Upper lobe of right lung (tissue), 1 donor: ENCODE measurements around the gene NEK8. TPM values are rescaled to one million over a fixed set of nuclear protein-coding genes. Genes with fewer than 3 reads are reported as not detected.
"Not testable (repeated sequence)": the region's sequence is repeated elsewhere in the genome, so short reads cannot be mapped to it uniquely, and the experiment has no call there.

ENCODE experiments used
- ATAC-seq: fragments of 200-7000 bp; cut with Tn5 transposase; one replicate; pipeline ENCODE4 v1.9.1; 2020; ENCODE audit warnings: mild to moderate bottlenecking, moderate library complexity
- DNase-seq: peaks from one replicate; pipeline ENCODE4 v3.0.0-alpha.2; 2020
- H3K27ac ChIP-seq: fragments of 200-600 bp; one replicate; pipeline ENCODE4 v1.8.0; 2022
- H3K27me3 ChIP-seq: fragments of 200-600 bp; one replicate; pipeline ENCODE4 v1.8.0; 2022; ENCODE audit warnings: mild to moderate bottlenecking
- H3K36me3 ChIP-seq: fragments of 200-600 bp; one replicate; pipeline ENCODE4 v1.8.0; 2022
- H3K4me1 ChIP-seq: fragments of 200-600 bp; one replicate; pipeline ENCODE4 v1.8.0; 2022
- H3K4me3 ChIP-seq: fragments of 200-600 bp; one replicate; pipeline ENCODE4 v1.8.0; 2022; ENCODE audit warnings: mild to moderate bottlenecking
- H3K9me3 ChIP-seq: fragments of 200-600 bp; one replicate; pipeline ENCODE4 v1.8.0; 2022
- intact Hi-C: fragments of 100-400 bp; cut with DNase I; formaldehyde crosslinking; loops from one replicate; pipeline ENCODE4 v1.11.0; 2022
- total RNA-seq: library from RNA; stranded (reverse); fragmentation: NEBNext Ultra II Directional; extraction: Animal tissue kit (Norgen Biotek cat#: 25700); gene quantifications from one replicate; pipeline ENCODE4 v1.2.1, GENCODE V29; 2021
- TF ChIP-seq, protein P1 (sequence below): fragments of 200-600 bp; IDR thresholded peaks from one replicate; pipeline ENCODE4 v1.8.0; 2022; ENCODE audit warnings: antibody characterized with exemption
- donor health status: DM: no; HTN: yes; CAD: no; lungs with severe emphysema.

NEK8 gene
- total RNA-seq, 1 donor from 2014 or later: 8.4 TPM

DNA sequence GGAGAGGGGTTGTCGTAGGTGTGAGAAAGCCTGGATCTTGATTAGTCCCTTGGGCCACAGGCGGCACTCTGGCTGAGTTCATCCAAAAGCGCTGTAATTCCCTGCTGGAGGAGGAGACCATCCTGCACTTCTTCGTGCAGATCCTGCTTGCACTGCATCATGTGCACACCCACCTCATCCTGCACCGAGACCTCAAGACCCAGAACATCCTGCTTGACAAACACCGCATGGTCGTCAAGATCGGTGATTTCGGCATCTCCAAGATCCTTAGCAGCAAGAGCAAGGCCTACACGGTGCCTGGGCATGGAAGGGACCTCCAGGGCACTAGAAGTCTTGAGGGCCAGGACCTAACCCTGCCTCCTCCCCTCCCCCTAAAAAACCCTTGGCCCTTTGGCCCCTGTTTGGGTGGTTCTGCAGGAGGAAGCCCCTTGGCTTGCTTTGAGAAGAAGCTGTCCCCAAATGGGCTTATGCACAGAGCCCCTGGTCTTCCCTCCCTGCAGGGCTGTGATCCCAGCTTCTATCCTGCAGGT is 6.2 kb downstream of the NEK8 start:
- Histone ChIP-seq H3K27ac (no peak overlapping the region), H3K9me3 (no peaks in the 10 kb centered on the region), H3K4me1 (no peaks in the 10 kb centered on the region), H3K27me3 (no peaks in the 10 kb centered on the region), H3K36me3 (no peaks in the 10 kb centered on the region), H3K4me3 (no peak overlapping the region)
- TF ChIP-seq, protein P1, sequence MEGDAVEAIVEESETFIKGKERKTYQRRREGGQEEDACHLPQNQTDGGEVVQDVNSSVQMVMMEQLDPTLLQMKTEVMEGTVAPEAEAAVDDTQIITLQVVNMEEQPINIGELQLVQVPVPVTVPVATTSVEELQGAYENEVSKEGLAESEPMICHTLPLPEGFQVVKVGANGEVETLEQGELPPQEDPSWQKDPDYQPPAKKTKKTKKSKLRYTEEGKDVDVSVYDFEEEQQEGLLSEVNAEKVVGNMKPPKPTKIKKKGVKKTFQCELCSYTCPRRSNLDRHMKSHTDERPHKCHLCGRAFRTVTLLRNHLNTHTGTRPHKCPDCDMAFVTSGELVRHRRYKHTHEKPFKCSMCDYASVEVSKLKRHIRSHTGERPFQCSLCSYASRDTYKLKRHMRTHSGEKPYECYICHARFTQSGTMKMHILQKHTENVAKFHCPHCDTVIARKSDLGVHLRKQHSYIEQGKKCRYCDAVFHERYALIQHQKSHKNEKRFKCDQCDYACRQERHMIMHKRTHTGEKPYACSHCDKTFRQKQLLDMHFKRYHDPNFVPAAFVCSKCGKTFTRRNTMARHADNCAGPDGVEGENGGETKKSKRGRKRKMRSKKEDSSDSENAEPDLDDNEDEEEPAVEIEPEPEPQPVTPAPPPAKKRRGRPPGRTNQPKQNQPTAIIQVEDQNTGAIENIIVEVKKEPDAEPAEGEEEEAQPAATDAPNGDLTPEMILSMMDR: no peak
- intact Hi-C loops: no loop called here
- DNase-seq (no peak), ATAC-seq (no peak)

DNA sequence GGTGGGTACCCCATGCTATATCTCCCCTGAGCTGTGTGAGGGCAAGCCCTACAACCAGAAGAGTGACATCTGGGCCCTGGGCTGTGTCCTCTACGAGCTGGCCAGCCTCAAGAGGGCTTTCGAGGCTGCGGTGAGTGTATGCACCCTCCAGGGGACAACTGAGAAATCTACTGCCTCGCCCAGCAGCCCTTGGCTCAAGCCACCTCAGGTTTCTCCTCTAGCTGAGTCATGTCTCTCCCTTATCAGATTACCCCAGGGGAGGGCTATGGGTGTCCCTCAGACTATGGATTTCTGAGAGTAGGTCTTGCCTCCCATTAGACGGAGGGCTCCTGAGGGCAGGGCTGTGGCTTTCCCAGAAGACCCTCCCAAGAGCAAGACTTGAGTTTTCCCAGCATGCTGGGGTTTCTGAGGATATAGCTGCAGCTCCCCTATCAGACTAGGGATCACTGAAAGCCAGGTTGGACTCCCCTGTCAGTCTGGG is 6.7 kb downstream of the NEK8 start:
- TF ChIP-seq, protein P1: no peak

DNA sequence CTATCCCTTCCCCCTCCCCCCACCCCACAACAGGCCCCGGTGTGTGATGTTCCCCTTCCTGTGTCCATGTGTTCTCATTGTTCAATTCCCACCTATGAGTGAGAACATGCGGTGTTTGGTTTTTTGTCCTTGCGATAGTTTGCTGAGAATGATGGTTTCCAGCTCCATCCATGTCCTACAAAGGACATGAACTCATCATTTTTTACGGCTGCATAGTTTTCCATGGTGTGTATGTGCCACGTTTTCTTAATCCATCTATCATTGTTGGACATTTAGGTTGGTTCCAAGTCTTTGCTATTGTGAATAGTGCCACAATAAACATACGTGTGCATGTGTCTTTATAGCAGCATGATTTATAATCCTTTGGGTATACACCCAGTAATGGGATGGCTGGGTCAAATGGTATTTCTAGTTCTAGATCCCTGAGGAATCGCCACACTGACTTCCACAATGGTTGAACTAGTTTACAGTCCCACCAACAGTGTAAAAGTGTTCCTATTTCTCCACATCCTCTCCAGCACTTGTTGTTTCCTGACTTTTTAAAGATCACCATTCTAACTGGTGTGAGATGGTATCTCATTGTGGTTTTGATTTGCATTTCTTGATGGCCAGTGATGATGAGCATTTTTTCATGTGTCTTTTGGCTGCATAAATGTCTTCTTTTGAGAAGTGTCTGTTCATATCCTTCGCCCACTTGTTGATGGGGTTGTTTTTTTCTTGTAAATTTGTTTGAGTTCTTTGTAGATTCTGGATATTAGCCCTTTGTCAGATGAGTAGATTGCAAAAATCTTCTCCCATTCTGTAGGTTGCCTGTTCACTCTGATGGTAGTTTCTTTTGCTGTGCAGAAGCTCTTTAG is 7.6 kb downstream of the NEK8 start:
- H3K27ac ChIP-seq, H3K27me3 ChIP-seq, H3K4me1 ChIP-seq, intact Hi-C loops, ATAC-seq, DNase-seq, H3K36me3 ChIP-seq, H3K4me3 ChIP-seq, H3K9me3 ChIP-seq: not testable (repeated sequence)

More for the DNA sequence above, 6.7 kb downstream of the NEK8 start:
- DNase-seq (no peak), ATAC-seq (peak; percentile 38)
- H3K9me3 ChIP-seq: no peaks in the 10 kb centered on the region
- no peaks in the 10 kb centered on the region for H3K4me1 ChIP-seq
- intact Hi-C loops: no loop called here
- H3K27ac ChIP-seq: no peak overlapping the region
- no peaks in the 10 kb centered on the region for H3K27me3 ChIP-seq
- H3K4me3 ChIP-seq: no peak overlapping the region
- no peaks in the 10 kb centered on the region for H3K36me3 ChIP-seq

DNA sequence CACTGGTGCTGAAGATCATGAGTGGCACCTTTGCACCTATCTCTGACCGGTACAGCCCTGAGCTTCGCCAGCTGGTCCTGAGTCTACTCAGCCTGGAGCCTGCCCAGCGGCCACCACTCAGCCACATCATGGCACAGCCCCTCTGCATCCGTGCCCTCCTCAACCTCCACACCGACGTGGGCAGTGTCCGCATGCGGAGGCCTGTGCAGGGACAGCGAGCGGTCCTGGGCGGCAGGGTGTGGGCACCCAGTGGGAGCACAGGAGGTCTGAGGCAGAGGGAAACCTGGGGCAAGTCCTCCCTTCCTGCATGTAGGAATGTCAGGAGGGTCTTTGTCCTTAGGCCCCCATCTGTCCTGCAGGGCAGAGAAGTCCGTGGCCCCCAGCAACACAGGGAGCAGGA is 8.7 kb downstream of the NEK8 start:
- Histone ChIP-seq H3K27me3 (no peaks in the 10 kb centered on the region), H3K36me3 (no peaks in the 10 kb centered on the region), H3K4me1 (peaks cover 4% of the 10 kb centered on the region), H3K4me3 (no peak overlapping the region), H3K27ac (no peak overlapping the region), H3K9me3 (no peaks in the 10 kb centered on the region)
- intact Hi-C loops: no loop called here
- no peak for DNase-seq
- TF ChIP-seq, protein P1: no peak
- ATAC-seq: no peak

DNA sequence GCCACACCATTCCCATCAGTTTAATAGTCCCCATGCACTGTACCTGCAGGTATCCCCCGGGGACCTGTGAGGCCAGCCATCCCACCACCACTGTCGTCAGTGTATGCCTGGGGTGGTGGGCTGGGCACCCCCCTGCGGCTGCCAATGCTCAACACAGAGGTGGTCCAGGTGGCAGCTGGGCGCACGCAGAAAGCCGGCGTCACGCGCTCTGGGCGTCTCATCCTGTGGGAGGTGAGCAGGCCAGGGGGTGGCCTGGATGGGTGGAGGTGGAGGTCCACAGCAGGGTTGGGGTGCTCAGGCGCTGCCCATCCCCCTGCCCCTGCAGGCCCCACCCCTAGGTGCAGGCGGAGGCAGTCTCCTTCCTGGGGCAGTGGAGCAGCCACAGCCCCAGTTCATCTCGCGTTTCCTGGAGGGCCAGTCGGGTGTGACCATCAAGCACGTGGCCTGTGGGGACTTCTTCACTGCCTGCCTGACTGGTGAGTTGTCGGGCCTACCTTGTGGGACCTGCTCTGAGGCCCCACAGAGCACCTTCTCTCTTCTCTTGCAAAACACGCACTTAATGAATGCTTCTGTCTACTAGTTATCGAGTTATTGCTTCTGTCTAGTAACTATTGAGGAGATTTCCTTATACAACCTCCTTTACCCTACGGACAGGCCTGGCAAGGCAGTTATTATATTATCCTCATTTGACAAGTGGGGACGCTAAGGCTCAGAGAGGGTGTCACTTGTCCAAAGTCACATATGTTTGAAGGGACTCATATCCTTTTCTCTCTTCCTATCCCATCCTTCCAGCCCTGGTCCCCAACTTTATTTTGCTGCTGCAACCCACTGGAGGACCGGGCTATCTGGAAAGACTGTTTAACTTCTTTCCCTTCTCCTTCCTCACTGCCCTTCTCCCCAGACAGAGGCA is 9.4 kb downstream of the NEK8 start:
- TF ChIP-seq, protein P1: no peak
- no peaks in the 10 kb centered on the region for H3K9me3 ChIP-seq
- peaks cover 11% of the 10 kb centered on the region for H3K4me1 ChIP-seq
- no peak for DNase-seq
- no peak overlapping the region for H3K27ac ChIP-seq
- no peaks in the 10 kb centered on the region for H3K36me3 ChIP-seq
- intact Hi-C loops: no loop called here
- no peak overlapping the region for H3K4me3 ChIP-seq
- H3K27me3 ChIP-seq: no peaks in the 10 kb centered on the region
- peak; percentile 6 for ATAC-seq
